GM19035 (cell line): ENCODE results near the gene FMN1.

Experiments
- ATAC-seq: cut with Tn5 transposase; IDR thresholded peaks from one replicate; pipeline ENCODE4 v1.9.1; 2021; ENCODE audit not compliant: unreplicated experiment

The FMN1 gene

GRCh38 chr15:32893421-32893820 is 301.1 kb downstream of the FMN1 start:
- no peak for ATAC-seq

GRCh38 chr15:32889214-32889613 is 305.3 kb downstream of the FMN1 start:
- ATAC-seq: no peak

GRCh38 chr15:32888221-32888761 is 306.2 kb downstream of the FMN1 start:
- ATAC-seq: no peak

GRCh38 chr15:32887090-32887489 is 307.4 kb downstream of the FMN1 start:
- no peak for ATAC-seq

- ATAC-seq: no peak
Measured at GRCh38 chr15:32886459-32886858, 308.1 kb downstream of the FMN1 start.

GRCh38 chr15:32885713-32886112 is 308.8 kb downstream of the FMN1 start:
- no peak for ATAC-seq

- ATAC-seq: no peak
Measured at GRCh38 chr15:32884146-32884545, 310.4 kb downstream of the FMN1 start.

- no peak for ATAC-seq
Measured at GRCh38 chr15:32882955-32883354, 311.6 kb downstream of the FMN1 start.

GRCh38 chr15:32881528-32881927 is 313.0 kb downstream of the FMN1 start:
- ATAC-seq: no peak

- ATAC-seq: no peak
Measured at GRCh38 chr15:32880642-32881041, 313.9 kb downstream of the FMN1 start.

GRCh38 chr15:32879980-32880379 is 314.5 kb downstream of the FMN1 start:
- no peak for ATAC-seq

- ATAC-seq: no peak
Measured at GRCh38 chr15:32878869-32879805, 315.4 kb downstream of the FMN1 start.

GRCh38 chr15:32878342-32878741 is 316.2 kb downstream of the FMN1 start:
- ATAC-seq: no peak

GRCh38 chr15:32877252-32878019 is 317.1 kb downstream of the FMN1 start:
- ATAC-seq: no peak

- no peak for ATAC-seq
Measured at GRCh38 chr15:32873284-32874114, 321.0 kb downstream of the FMN1 start.

GRCh38 chr15:32872621-32873283 is 321.8 kb downstream of the FMN1 start:
- ATAC-seq: no peak

- no peak for ATAC-seq
Measured at GRCh38 chr15:32871883-32872282, 322.6 kb downstream of the FMN1 start.

GRCh38 chr15:32870240-32871033 is 324.1 kb downstream of the FMN1 start:
- no peak for ATAC-seq

GRCh38 chr15:32869776-32870175 is 324.7 kb downstream of the FMN1 start:
- ATAC-seq: no peak

- ATAC-seq: no peak
Measured at GRCh38 chr15:32867313-32867626, 327.2 kb downstream of the FMN1 start.
